HG03108 (cell line): ENCODE measurements around the gene SLC24A4.
"Not testable (repeated sequence)": the region's sequence is repeated elsewhere in the genome, so short reads cannot be mapped to it uniquely, and the experiment has no call there.

Experiments
- ATAC-seq: cut with Tn5 transposase; IDR thresholded peaks from one replicate; pipeline ENCODE4 v1.9.1; 2021; ENCODE audit warnings: moderate library complexity; ENCODE audit not compliant: unreplicated experiment

Gene SLC24A4

GRCh38 chr14:92534932-92535643 is 212.1 kb downstream of the SLC24A4 start:
- ATAC-seq: no peak

GRCh38 chr14:92536231-92536630 is 213.3 kb downstream of the SLC24A4 start:
- ATAC-seq: not testable (repeated sequence)

DNA sequence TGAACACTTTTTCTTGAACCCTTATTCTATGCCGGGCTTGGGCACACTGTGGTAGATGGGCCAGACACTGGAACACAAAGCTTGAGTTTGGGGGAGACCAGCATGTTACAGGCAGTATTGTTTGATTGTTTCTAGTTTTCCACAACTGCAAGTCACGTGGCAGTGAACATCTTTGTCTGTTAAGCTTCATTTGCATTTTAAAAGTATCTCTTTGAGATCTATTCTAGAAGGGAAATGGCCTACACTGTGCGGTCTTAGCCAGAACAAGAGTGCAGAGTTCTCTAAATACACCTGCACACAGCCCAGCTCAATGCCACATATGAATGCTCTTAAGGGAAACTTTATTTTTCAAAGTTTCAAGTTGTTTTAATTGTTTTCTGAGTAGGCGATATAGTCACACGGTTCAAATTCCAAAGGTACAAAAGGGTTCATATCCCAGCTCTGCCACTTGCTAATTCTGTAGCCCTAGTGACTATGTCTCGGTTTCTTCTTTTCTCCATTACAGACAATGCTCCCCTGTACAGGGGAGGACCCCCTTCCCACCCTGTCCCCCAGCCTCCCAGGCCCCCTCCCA is 215.5 kb downstream of the SLC24A4 start:
- peak; percentile 68 for ATAC-seq

GRCh38 chr14:92539419-92539818 is 216.5 kb downstream of the SLC24A4 start:
- no peak for ATAC-seq

DNA sequence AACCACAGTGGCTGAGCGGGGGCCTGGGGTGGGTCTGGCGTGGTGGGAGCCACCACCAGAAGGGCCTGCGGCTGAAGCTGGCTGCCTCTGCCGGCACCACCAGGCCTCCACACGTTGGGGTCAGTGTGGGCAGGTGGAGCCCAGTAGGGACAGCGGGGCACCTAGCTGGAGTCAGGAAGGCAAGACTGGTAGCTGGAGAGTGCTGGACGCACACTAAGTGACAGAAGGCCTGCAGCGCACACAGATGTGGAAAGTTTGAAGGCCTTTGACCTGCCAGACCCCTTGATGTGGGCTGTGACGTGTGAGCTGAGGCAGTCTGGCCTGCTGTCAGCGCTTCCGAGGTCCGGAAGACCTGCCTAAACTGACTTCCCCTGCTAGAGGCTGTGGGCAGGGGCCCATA is 216.9 kb downstream of the SLC24A4 start:
- peak; percentile 36 for ATAC-seq

DNA sequence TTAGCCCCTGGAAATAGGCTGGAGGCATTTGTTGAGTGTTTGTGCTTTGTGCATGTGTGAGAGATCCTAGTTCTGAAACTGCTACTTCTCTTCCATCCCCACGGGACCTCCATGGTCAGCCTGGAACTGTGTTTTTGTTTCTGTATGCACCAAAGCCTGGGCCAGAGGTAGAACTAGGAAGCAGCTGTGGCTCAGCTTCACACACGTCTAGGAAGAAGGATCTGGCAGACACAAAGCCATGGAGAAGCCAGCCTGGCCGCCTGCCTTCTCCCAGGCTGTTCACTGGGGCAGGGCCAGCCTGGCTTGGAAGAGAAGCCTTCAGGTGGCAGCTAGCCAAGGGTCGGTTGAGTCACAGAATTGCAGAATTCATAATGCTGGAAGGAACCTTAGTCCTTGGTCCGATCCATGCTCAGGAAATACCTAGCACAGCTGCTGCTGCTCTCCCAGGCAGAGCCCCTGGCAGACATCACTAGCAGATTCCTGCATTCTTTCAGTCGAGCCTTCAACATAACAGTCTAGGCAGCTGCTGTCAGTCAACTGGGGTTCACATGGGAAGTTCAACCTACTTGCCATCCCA is 217.6 kb downstream of the SLC24A4 start:
- ATAC-seq: no peak

- no peak for ATAC-seq
These were observed 220.0 kb downstream of the SLC24A4 start for GRCh38 chr14:92542766-92543554.

GRCh38 chr14:92544051-92544720 is 221.2 kb downstream of the SLC24A4 start:
- no peak for ATAC-seq

DNA sequence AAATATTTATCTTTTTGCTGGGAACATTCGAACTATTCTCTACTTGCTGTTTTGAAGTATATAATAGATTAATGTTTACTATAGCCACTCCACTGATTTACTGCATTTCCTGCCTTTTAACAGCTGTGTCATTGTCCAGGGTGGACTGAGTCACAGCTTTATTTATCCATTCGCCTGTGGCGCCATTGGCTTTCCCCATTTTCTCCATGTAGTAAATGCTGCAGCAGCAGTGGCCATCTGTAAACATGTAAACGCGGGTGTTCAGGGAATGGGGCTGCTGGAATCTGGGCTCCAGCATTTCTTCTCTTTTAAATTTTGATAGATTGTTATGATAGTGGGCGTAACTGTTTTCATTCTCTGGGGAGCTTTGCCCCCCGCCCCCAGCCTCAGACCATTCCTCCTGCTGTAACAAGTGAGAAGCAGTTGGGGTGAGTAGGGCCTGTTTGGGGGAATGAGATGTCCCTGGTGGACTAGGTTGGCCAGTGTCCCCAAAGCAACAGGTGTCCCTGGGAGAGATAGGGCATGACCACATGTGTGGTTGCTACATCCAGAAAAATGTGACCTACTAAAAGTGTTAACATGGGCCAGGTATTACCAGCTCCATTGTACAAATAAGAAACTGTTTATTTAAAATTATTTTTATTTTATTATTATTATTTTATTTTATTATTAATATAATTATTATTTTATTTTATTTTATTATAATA is 223.5 kb downstream of the SLC24A4 start:
- ATAC-seq: no peak

- no peak for ATAC-seq
These were observed 226.3 kb downstream of the SLC24A4 start for GRCh38 chr14:92549105-92549858.

DNA sequence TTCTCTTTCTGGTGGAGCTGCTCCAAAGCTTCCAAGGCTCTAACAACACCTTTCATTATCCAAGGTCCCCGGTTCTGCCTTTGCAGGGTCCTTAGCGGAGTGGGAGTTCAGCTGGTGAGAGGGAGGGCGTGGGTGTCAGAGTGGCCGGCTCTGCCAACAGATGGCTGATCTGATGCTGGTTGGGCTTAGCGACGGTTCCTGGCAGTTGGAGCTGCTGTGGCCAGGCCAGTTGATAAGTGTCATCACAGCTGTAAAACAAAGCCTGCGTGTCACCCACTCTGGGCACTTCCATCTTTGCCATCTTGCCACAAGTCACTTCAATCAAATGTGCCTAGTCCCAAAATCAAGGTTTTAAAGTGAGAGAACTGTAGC is 226.9 kb downstream of the SLC24A4 start:
- ATAC-seq: no peak
